IMR-90 (cell line): ENCODE data around the gene TMEM52. TPM values are rescaled to one million over a fixed set of nuclear protein-coding genes. Genes with fewer than 3 reads are reported as not detected.

Experiments
- ATAC-seq: fragments of 200-7000 bp; cut with Tn5 transposase; 2 replicates; pipeline ENCODE4 v1.9.1; 2020; ENCODE audit warnings: low read depth, mild to moderate bottlenecking, moderate library complexity
- BruUV-seq: library from RNA; stranded (reverse); fragments of 400-500 nt; replicated peaks from 2 replicates; lab custom pipeline; 2021; lab: Mats Ljungman, UMichigan
- CTCF ChIA-PET: fragments of 300-600 bp; formaldehyde crosslinking; extraction: SDS; loops from one replicate; lab custom pipeline; 2021; ENCODE audit warnings: antibody characterized with exemption; lab: Yijun Ruan, JAX
- POLR2A ChIA-PET: fragments of 300-600 bp; sonication (Branson Sonifier 250); formaldehyde crosslinking; loops from one replicate; lab custom pipeline; 2022; ENCODE audit warnings: antibody characterized with exemption; ENCODE audit not compliant: unreplicated experiment; lab: Charles Lee
- DNase-seq: peaks from one replicate; pipeline ENCODE4 v3.0.0; 2013
- H2AFZ ChIP-seq: replicated peaks from 2 replicates; pipeline ENCODE3; 2013; ENCODE audit warnings: low read length, mild to moderate bottlenecking; ENCODE audit not compliant: poor library complexity
- H2AK5ac ChIP-seq: 2 replicates; pipeline ENCODE4 v1.6.1; 2013; ENCODE audit warnings: low read depth, low read length, inconsistent platforms
- H2AK9ac ChIP-seq: replicated peaks from 2 replicates; pipeline ENCODE3; 2013; ENCODE audit warnings: mild to moderate bottlenecking, low read depth, low read length, moderate library complexity; ENCODE audit not compliant: poor library complexity
- H2BK120ac ChIP-seq: 2 replicates; pipeline ENCODE4 v1.6.1; 2013; ENCODE audit warnings: low read depth, low read length, inconsistent platforms
- H2BK15ac ChIP-seq: 3 replicates; pipeline ENCODE4 v1.6.1; 2013; ENCODE audit warnings: low read depth, low read length, inconsistent platforms
- H2BK20ac ChIP-seq: 2 replicates; pipeline ENCODE4 v1.6.1; 2013; ENCODE audit warnings: low read depth, mild to moderate bottlenecking, inconsistent platforms, low read length, moderate library complexity
- H2BK5ac ChIP-seq: 2 replicates; pipeline ENCODE4 v1.6.1; 2013; ENCODE audit warnings: mild to moderate bottlenecking, low read depth, low read length, inconsistent platforms; ENCODE audit not compliant: poor library complexity, severe bottlenecking
- H3K14ac ChIP-seq: replicated peaks from 2 replicates; pipeline ENCODE4 v1.6.1; 2013; ENCODE audit warnings: low read depth, low read length, inconsistent platforms
- H3K18ac ChIP-seq: 2 replicates; pipeline ENCODE4 v1.6.1; 2013; ENCODE audit warnings: low read depth, low read length, control low read depth
- H3K23ac ChIP-seq: 2 replicates; pipeline ENCODE4 v1.6.1; 2013; ENCODE audit warnings: low read depth, low read length, inconsistent platforms
- H3K27ac ChIP-seq: 2 replicates; pipeline ENCODE4 v1.5.1; 2013; ENCODE audit warnings: mild to moderate bottlenecking, control low read depth, low read length; ENCODE audit not compliant: insufficient read depth
- H3K27me3 ChIP-seq: 2 replicates; pipeline ENCODE4 v1.6.1; 2013; ENCODE audit warnings: low read length; ENCODE audit not compliant: control insufficient read depth, insufficient read depth
- H3K36me3 ChIP-seq: 2 replicates; pipeline ENCODE4 v1.6.1; 2013; ENCODE audit warnings: low read length, mixed read lengths; ENCODE audit not compliant: control insufficient read depth, insufficient read depth
- H3K4ac ChIP-seq: 2 replicates; pipeline ENCODE4 v1.6.1; 2013; ENCODE audit warnings: low read depth, low read length, inconsistent platforms
- H3K4me1 ChIP-seq: 2 replicates; pipeline ENCODE4 v1.6.1; 2013; ENCODE audit warnings: low read length, mixed read lengths; ENCODE audit not compliant: control insufficient read depth, insufficient read depth
- H3K4me2 ChIP-seq: 2 replicates; pipeline ENCODE4 v1.6.1; 2013; ENCODE audit warnings: low read depth, mild to moderate bottlenecking, control low read depth, low read length, moderate library complexity
- H3K4me3 ChIP-seq: 2 replicates; pipeline ENCODE4 v1.5.1; 2013; ENCODE audit warnings: low read depth, mild to moderate bottlenecking, control low read depth, low read length, moderate library complexity; ENCODE audit not compliant: insufficient read depth
- H3K56ac ChIP-seq: 2 replicates; pipeline ENCODE4 v1.6.1; 2013; ENCODE audit warnings: low read length, inconsistent platforms; ENCODE audit not compliant: insufficient read depth; ENCODE audit errors: extremely low read depth
- H3K79me1 ChIP-seq, 2 experiments: 2 replicates each; pipeline ENCODE4 v1.6.1; 2013; ENCODE audit warnings: low read length in 2 of 2, inconsistent platforms in 1 of 2, low read depth in 1 of 2
- H3K9ac ChIP-seq: 2 replicates; pipeline ENCODE4 v1.6.1; 2013; ENCODE audit warnings: low read depth, low read length, control low read depth
- H3K9me1 ChIP-seq: 2 replicates; pipeline ENCODE4 v1.6.1; 2013; ENCODE audit warnings: low read length, inconsistent platforms; ENCODE audit not compliant: insufficient read depth
- H3K9me3 ChIP-seq: 2 replicates; pipeline ENCODE4 v1.6.1; 2013; ENCODE audit warnings: low read length; ENCODE audit not compliant: control insufficient read depth, insufficient read depth
- H4K20me1 ChIP-seq: 2 replicates; pipeline ENCODE4 v1.6.1; 2013; ENCODE audit warnings: low read length, inconsistent platforms; ENCODE audit not compliant: insufficient read depth
- H4K5ac ChIP-seq: 2 replicates; pipeline ENCODE4 v1.6.1; 2013; ENCODE audit warnings: mild to moderate bottlenecking, low read depth, low read length, control low read depth
- H4K8ac ChIP-seq, 2 experiments: 2 replicates each; pipeline ENCODE4 v1.6.1; 2013; ENCODE audit warnings: low read depth in 2 of 2, low read length in 2 of 2, control low read depth in 1 of 2, inconsistent platforms in 1 of 2
- H4K91ac ChIP-seq: 2 replicates; pipeline ENCODE4 v1.6.1; 2013; ENCODE audit warnings: low read depth, low read length, inconsistent platforms; ENCODE audit not compliant: insufficient read depth
- BHLHE40 ChIP-seq: fragments of 150-350 bp; IDR thresholded peaks from 2 replicates; pipeline ENCODE4 v1.6.1; 2016; ENCODE audit warnings: mild to moderate bottlenecking, low read depth, low read length
- CEBPB ChIP-seq: IDR thresholded peaks from 2 replicates; pipeline ENCODE4 v1.6.1; 2012; ENCODE audit warnings: low read depth, low read length, improper control_type of control experiment
- CHD1 ChIP-seq: IDR thresholded peaks from 2 replicates; pipeline ENCODE4 v1.6.1; 2012; ENCODE audit warnings: low read depth, low read length, improper control_type of control experiment
- CTCF ChIP-seq: conservative IDR thresholded peaks from 2 replicates; pipeline ENCODE4 v1.5.1; 2012; ENCODE audit warnings: mild to moderate bottlenecking, low read depth, low read length, improper control_type of control experiment
- ELK1 ChIP-seq: fragments of 150-350 bp; IDR thresholded peaks from 2 replicates; pipeline ENCODE4 v1.6.1; 2016; ENCODE audit warnings: low read depth, mild to moderate bottlenecking, low read length, moderate library complexity, borderline replicate concordance
- FOS ChIP-seq: fragments of 150-350 bp; IDR thresholded peaks from 2 replicates; pipeline ENCODE4 v1.6.1; 2016; ENCODE audit warnings: low read depth, low read length
- MAFK ChIP-seq: IDR thresholded peaks from 2 replicates; pipeline ENCODE4 v1.6.1; 2012; ENCODE audit warnings: low read depth, low read length, improper control_type of control experiment
- MAZ ChIP-seq: IDR thresholded peaks from 2 replicates; pipeline ENCODE4 v1.6.1; 2012; ENCODE audit warnings: low read depth, mild to moderate bottlenecking, low read length, improper control_type of control experiment, moderate library complexity, borderline replicate concordance
- MXI1 ChIP-seq: IDR thresholded peaks from 2 replicates; pipeline ENCODE4 v1.6.1; 2012; ENCODE audit warnings: low read depth, mild to moderate bottlenecking, low read length, moderate library complexity, borderline replicate concordance
- NFE2L2 ChIP-seq: fragments of 150-350 bp; IDR thresholded peaks from 2 replicates; pipeline ENCODE4 v1.6.1; 2016; ENCODE audit warnings: low read depth, mild to moderate bottlenecking, low read length
- POLR2A ChIP-seq: IDR thresholded peaks from 2 replicates; pipeline ENCODE4 v1.6.1; 2012; ENCODE audit warnings: mild to moderate bottlenecking, low read depth, low read length
- RAD21 ChIP-seq: IDR thresholded peaks from 2 replicates; pipeline ENCODE4 v1.6.1; 2012; ENCODE audit warnings: low read length, improper control_type of control experiment
- RCOR1 ChIP-seq: IDR thresholded peaks from 2 replicates; pipeline ENCODE4 v1.6.1; 2012; ENCODE audit warnings: mild to moderate bottlenecking, low read length, improper control_type of control experiment; ENCODE audit not compliant: insufficient replicate concordance
- RFX5 ChIP-seq: IDR thresholded peaks from 2 replicates; pipeline ENCODE4 v1.8.0; 2012; ENCODE audit warnings: low read depth, mild to moderate bottlenecking, low read length, moderate library complexity
- SMC3 ChIP-seq: fragments of 150-350 bp; IDR thresholded peaks from 2 replicates; pipeline ENCODE4 v1.6.1; 2016; ENCODE audit warnings: low read depth, mild to moderate bottlenecking, antibody characterized with exemption, low read length, moderate library complexity
- WGBS, 2 experiments: methylation state at CpG; one replicate each; pipeline versions ENCODE4 v1.1.5 to v1.1.7; 2013; ENCODE audit warnings: missing lambda C conversion rate in 2 of 2; ENCODE audit not compliant: insufficient read length in 1 of 2; ENCODE audit errors: extremely low coverage in 2 of 2; 5-methylcytosine and 5-hydroxymethylcytosine counted together
- dilution Hi-C: fragments of 300-500 bp; cut with HindIII; formaldehyde crosslinking; loops from one replicate; pipeline ENCODE4 v1.14.3; 2018; ENCODE audit warnings: low sequenced_read_pairs; ENCODE audit not compliant: unreplicated experiment
- in situ Hi-C: fragments of 300-500 bp; cut with MboI; formaldehyde crosslinking; loops from 3 replicates; pipeline ENCODE4 v1.14.3; 2019; ENCODE audit warnings: low sequenced_read_pairs, inconsistent platforms, mixed read lengths
- intact Hi-C: fragments of 100-400 bp; cut with micrococcal nuclease; formaldehyde crosslinking; loops from 2 replicates; pipeline ENCODE4 v1.10.0; 2022
- polyA plus RNA-seq, 3 experiments: library from polyadenylated mRNA; depleted of rRNA; stranded (reverse); fragments of >200 nt; gene quantifications; 2 replicates each; pipeline ENCODE4 v1.2.3, GENCODE V29; 2012; ENCODE audit warnings: low replicate concordance in 1 of 3
- total RNA-seq: library from RNA; depleted of rRNA; stranded (reverse); fragments of >200 nt; gene quantifications from 2 replicates; pipeline ENCODE4 v1.2.3, GENCODE V29; 2012

Gene TMEM52
- total and polyA plus RNA-seq, 2 of the 4 experiments (the other 2 are of a cell fraction), result 0.54 to 1.3 TPM

- H3K27me3 ChIP-seq, result peaks cover 34% of the 10 kb centered on the region
- peak; percentile 62 for TF ChIP-seq CTCF
- no peak for TF ChIP-seq MXI1
- TF ChIP-seq ELK1, result no peak
- no peak for TF ChIP-seq BHLHE40
- peak; percentile 62 for TF ChIP-seq SMC3
- TF ChIP-seq RAD21, result peak; percentile 56
- no peak for TF ChIP-seq RCOR1
- TF ChIP-seq NFE2L2, result no peak
- no peak for TF ChIP-seq CHD1
- TF ChIP-seq MAZ, result peak; percentile 33; the same call in 1 of the 2 replicates
- TF ChIP-seq MAFK, result no peak
- no peak for TF ChIP-seq CEBPB
- TF ChIP-seq FOS, result no peak
- TF ChIP-seq POLR2A, result no peak
- TF ChIP-seq RFX5, result no peak
- no peak overlapping the region for H3K4ac ChIP-seq
- no peak overlapping the region for H3K4me3 ChIP-seq
- H4K20me1 ChIP-seq, result no peaks in the 10 kb centered on the region
- H3K4me2 ChIP-seq, result peak overlapping the region; percentile 85
- H3K56ac ChIP-seq, result no peak overlapping the region
- H3K36me3 ChIP-seq, result no peaks in the 10 kb centered on the region
- in situ Hi-C loops (no loop called here), dilution Hi-C loops (no loop called here), intact Hi-C loops (loop anchor here (1.0 to 5.0 kb wide), 2 partner anchors 101 to 228 kb away; no protein-coding TSS in a partner anchor)
- no peaks in the 10 kb centered on the region for H3K79me1 ChIP-seq
- H3K14ac ChIP-seq, result no peak overlapping the region
- H3K9me3 ChIP-seq, result no peaks in the 10 kb centered on the region
- 36% methylated on average over 18 of the region's 37 CpGs; no CpG with 5 or more reads in 1 of the 2 experiments for WGBS, 2 experiments
- no peak overlapping the region for H3K18ac ChIP-seq
- H2BK120ac ChIP-seq, result no peak overlapping the region
- no peak overlapping the region for H4K8ac ChIP-seq
- no peak overlapping the region for H2AK5ac ChIP-seq
- DNase-seq, result no peak
- H3K4me1 ChIP-seq, result no peaks in the 10 kb centered on the region
- H3K23ac ChIP-seq, result no peak overlapping the region
- POLR2A ChIA-PET, result no interaction called here
- ATAC-seq, result peak; percentile 99
- H2BK5ac ChIP-seq, result no peak overlapping the region
- H3K9me1 ChIP-seq, result 0 out of 2 replicates have a peak, but pooled peaks cover 3% of the 10 kb centered on the region
- CTCF ChIA-PET, result interaction anchor here (2.7 kb wide), 1 partner anchor 101 kb away, joined by 10 read pairs; no protein-coding TSS in a partner anchor
- no peak overlapping the region for H4K91ac ChIP-seq
- peak overlapping the region; percentile 65 for H2AK9ac ChIP-seq
- no TSS peak for BruUV-seq
- H2BK20ac ChIP-seq, result no peak overlapping the region
- H4K5ac ChIP-seq, result no peak overlapping the region
- H2BK15ac ChIP-seq, result no peak overlapping the region
- no peak overlapping the region for H3K27ac ChIP-seq
- peak overlapping the region; percentile 84 for H2AFZ ChIP-seq
- no peak overlapping the region for H3K9ac ChIP-seq
Observed at GRCh38 chr1:1943834-1944570, 24.9 kb upstream of the TMEM52 start.
